ENCODE results near the gene ERFL. TPM values are rescaled to one million over a fixed set of nuclear protein-coding genes. Genes with fewer than 3 reads are reported as not detected.

The ERFL gene
- total and polyA plus RNA-seq, 2 of the 8 experiments (the other 6 are each of a cell fraction or from before 2014, with no cell fraction given): 0.12 TPM; not detected in 1

- Histone ChIP-seq H3K36me3 (ENCODE audit: control insufficient read depth in 2 of 4, insufficient read depth in 4 of 4, low read length in 3 of 4) (no peaks in the 10 kb centered on the region; a peak in 1 of 8 replicates), H3K9ac (replicated peaks in 1 of 4; ENCODE audit: extremely low read depth in 1 of 4, low read depth in 3 of 4, low read length in 3 of 4) (no peak overlapping the region), H3K56ac (replicated peaks; ENCODE audit: insufficient read length, low read depth, low read length) (no peak overlapping the region), H2AK5ac (ENCODE audit: low read depth, low read length) (peak overlapping the region; percentile 96), H3K27me3 (replicated peaks in 1 of 4; ENCODE audit: control insufficient read depth in 3 of 4, extremely low read depth in 1 of 4, insufficient read depth in 3 of 4, low read length in 3 of 4) (peaks cover 88 to 99% (median 98%) of the 10 kb centered on the region in 4 experiments), H3K23me2 (ENCODE audit: low read depth, low read length) (peaks cover 12% of the 10 kb centered on the region), H3K18ac (ENCODE audit: extremely low read depth, low read length) (no peak overlapping the region; the same call in 1 of the 2 replicates), H3K27ac (ENCODE audit: low read depth, low read length) (no peak overlapping the region), H4K20me1 (replicated peaks in 1 of 2; ENCODE audit: control insufficient read depth in 1 of 2, insufficient read depth in 2 of 2, low read length in 2 of 2) (peaks cover 8 to 34% of the 10 kb centered on the region in 2 experiments), H4K91ac (replicated peaks; ENCODE audit: insufficient read length, low read length) (peak overlapping the region; percentile 82), H3K79me1 (ENCODE audit: low read depth, low read length) (no peaks in the 10 kb centered on the region), H2BK20ac (ENCODE audit: low read length) (peak overlapping the region; percentile 95), H3K4ac (replicated peaks; ENCODE audit: insufficient read length, low read depth, low read length) (no peak overlapping the region), H3K23ac (ENCODE audit: insufficient read length) (peak overlapping the region; percentile 36), H3K9me3 (ENCODE audit: insufficient read depth in 2 of 2, low read depth in 1 of 2, low read length in 1 of 2) (no peaks in the 10 kb centered on the region), H4K5ac (ENCODE audit: insufficient read length, low read depth, low read length) (no peak overlapping the region), H2AFZ (ENCODE audit: low read length) (no peak overlapping the region), H3K4me3 (ENCODE audit: extremely low read depth in 1 of 4, insufficient read depth in 2 of 4, low read depth in 3 of 4, low read length in 4 of 4) (peak overlapping the region; percentile 10 to 60 (median 36); a peak in 5 of 8 replicates), H3K4me1 (replicated peaks in 1 of 4; ENCODE audit: control insufficient read depth in 3 of 4, insufficient read depth in 4 of 4, low read length in 3 of 4) (peaks cover 6 to 20% (median 14%) of the 10 kb centered on the region in 4 experiments), H3K79me2 (ENCODE audit: control insufficient read depth in 1 of 2, insufficient read depth in 2 of 2, low read length in 2 of 2) (no peaks in the 10 kb centered on the region), H2BK120ac (replicated peaks; ENCODE audit: low read depth, low read length) (peak overlapping the region; percentile 88), H2BK12ac (ENCODE audit: low read depth, low read length) (peak overlapping the region; percentile 97; the same call in 1 of the 2 replicates), H2BK5ac (ENCODE audit: low read depth, low read length) (no peak overlapping the region), H3K14ac (ENCODE audit: insufficient read length) (no peak overlapping the region), H4K8ac (ENCODE audit: extremely low read depth, insufficient read depth, low read length) (peak overlapping the region; percentile 87; the same call in 1 of the 2 replicates), H3K4me2 (ENCODE audit: insufficient read depth in 1 of 2, low read depth in 2 of 2, low read length in 2 of 2) (peak overlapping the region; percentile 66 to 79), H2BK15ac (ENCODE audit: low read length) (peak overlapping the region; percentile 100)
- WGBS, 2 experiments (ENCODE audit: extremely low coverage in 1 of 2, insufficient coverage in 1 of 2, insufficient read length in 1 of 2, insufficient replicate concordance in 2 of 2, low coverage in 1 of 2, low lambda C conversion rate in 2 of 2, missing lambda C conversion rate in 1 of 2): 11% methylated on average over 16 of the region's 29 CpGs; no CpG with 5 or more reads in 1 of the 2 experiments
- FAIRE-seq (no peak), DNase-seq (ENCODE audit: low read depth in 1 of 2, low spot score in 2 of 2) (no peak)
- POLR2A ChIA-PET (ENCODE audit: partially characterized antibody): interaction anchor here (0.8 to 9.6 kb wide), 13 partner anchors 8 to 68 kb away, joined by 3 to 71 read pairs (median 5); partner anchors contain the start of gene RPS19
- CTCF ChIA-PET (ENCODE audit: partially characterized antibody): interaction anchor here (0.6 to 7.0 kb wide), 13 partner anchors 9 to 1740 kb away, joined by 3 to 51 read pairs (median 4); no protein-coding TSS in a partner anchor
- no peak for TF ChIP-seq BCL11A (IDR thresholded peaks at IDR 0.05; ENCODE audit: low read depth in 2 of 2, low read length in 2 of 2)
- no peak for TF ChIP-seq KDM4A (IDR thresholded peaks at IDR 0.05; ENCODE audit: low read depth, low read length, severe bottlenecking)
- no peak for TF ChIP-seq CBX5 (IDR thresholded peaks at IDR 0.05; ENCODE audit: low read depth, low read length)
- TF ChIP-seq SP1 (IDR thresholded peaks at IDR 0.05; ENCODE audit: low read depth, low read length): no peak
- no peak for TF ChIP-seq USF2 (IDR thresholded peaks at IDR 0.05; ENCODE audit: low read length)
- no peak for TF ChIP-seq EP300 (IDR thresholded peaks at IDR 0.05; ENCODE audit: borderline replicate concordance in 1 of 2, low read depth in 2 of 2, low read length in 2 of 2)
- TF ChIP-seq HDAC6 (IDR thresholded peaks at IDR 0.05; ENCODE audit: low read depth, low read length): no peak
- TF ChIP-seq HDAC2 (IDR thresholded peaks at IDR 0.05; ENCODE audit: borderline replicate concordance in 1 of 2, low read depth in 2 of 2, low read length in 2 of 2): no peak
- TF ChIP-seq RNF2 (IDR thresholded peaks at IDR 0.05; ENCODE audit: borderline replicate concordance, low read depth, low read length, missing control alignments, poor library complexity, severe bottlenecking): peak; percentile 51
These were observed 696 bp upstream of the ERFL start for GRCh38 chr19:41928754-41929535.

All from H1 (cell line).